Testis (tissue), 2 donors: ENCODE results near the gene LPAR2.

Experiments
- CTCF ChIP-seq, 3 experiments: fragments of 450-650 bp in 2 of 3; fragments of 200-600 bp in 1 of 3; sonication (generic) in 1 of 3; IDR thresholded peaks; one replicate each; pipeline ENCODE4 v1.5.1; 2016 to 2019; ENCODE audit warnings: antibody characterized with exemption in 3 of 3, mild to moderate bottlenecking in 2 of 3, moderate library complexity in 1 of 3
- POLR2A ChIP-seq: fragments of 450-650 bp; IDR thresholded peaks from one replicate; pipeline ENCODE4 v1.6.1; 2017; ENCODE audit warnings: antibody characterized with exemption, mild to moderate bottlenecking, moderate library complexity

- TF ChIP-seq CTCF (IDR thresholded peaks at IDR 0.05) (no peak), POLR2A (no peak)
Measured at GRCh38 chr19:19657397-19657783, 29.4 kb upstream of the LPAR2 start.
